ENCODE results near the gene HHAT. TPM values are rescaled to one million over a fixed set of nuclear protein-coding genes. Genes with fewer than 3 reads are reported as not detected.

Gene HHAT
- polyA plus RNA-seq, 3 donors from 2014 or later: 0.38 to 1.4 TPM; not detected in 1

GRCh38 chr1:210697185-210697584 is 368.5 kb downstream of the HHAT start:
- DNase-seq: no peak
- Mint-ChIP-seq H3K4me1 (peaks cover 16 to 27% of the 10 kb centered on the region in 2 donors), H3K9me3 (peaks cover 0 to 1% (median 0%) of the 10 kb centered on the region in 6 donors), H3K4me3 (no peak overlapping the region), H3K27ac (no peak overlapping the region), H3K27me3 (ENCODE audit: low read depth in 3 of 3) (peaks cover 4 to 8% (median 4%) of the 10 kb centered on the region in 3 donors), H3K36me3 (no peaks in the 10 kb centered on the region)

- Mint-ChIP-seq H3K27me3 (ENCODE audit: low read depth in 3 of 3) (peaks cover 4 to 6% (median 4%) of the 10 kb centered on the region in 3 donors), H3K9me3 (peaks cover 0 to 1% (median 0%) of the 10 kb centered on the region in 6 donors), H3K36me3 (no peaks in the 10 kb centered on the region), H3K27ac (no peak overlapping the region), H3K4me3 (no peak overlapping the region), H3K4me1 (peaks cover 4 to 12% of the 10 kb centered on the region in 2 donors)
- no peak for DNase-seq
Observed at GRCh38 chr1:210698661-210699060, 370.0 kb downstream of the HHAT start.

- peaks cover 4 to 9% of the 10 kb centered on the region in 2 donors for H3K4me1 Mint-ChIP-seq
- H3K36me3 Mint-ChIP-seq: no peaks in the 10 kb centered on the region
Observed at GRCh38 chr1:210700083-210700482, 371.4 kb downstream of the HHAT start.

GRCh38 chr1:210700511-210700910 is 371.8 kb downstream of the HHAT start:
- Mint-ChIP-seq H3K27ac (no peak overlapping the region), H3K4me3 (no peak overlapping the region), H3K9me3 (peaks cover 0 to 1% (median 0%) of the 10 kb centered on the region in 6 donors), H3K27me3 (ENCODE audit: low read depth in 3 of 3) (peaks cover 0 to 8% (median 4%) of the 10 kb centered on the region in 3 donors), H3K36me3 (no peaks in the 10 kb centered on the region), H3K4me1 (peaks cover 4 to 9% of the 10 kb centered on the region in 2 donors)
- DNase-seq: no peak

More at GRCh38 chr1:210700083-210700482, 371.4 kb downstream of the HHAT start:
- Mint-ChIP-seq H3K9me3 (peaks cover 0 to 1% (median 0%) of the 10 kb centered on the region in 6 donors), H3K4me3 (no peak overlapping the region), H3K27me3 (ENCODE audit: low read depth in 3 of 3) (peaks cover 0 to 8% (median 4%) of the 10 kb centered on the region in 3 donors), H3K27ac (no peak overlapping the region)
- no peak for DNase-seq

GRCh38 chr1:210702506-210702905 is 373.8 kb downstream of the HHAT start:
- no peaks in the 10 kb centered on the region for H3K4me1 Mint-ChIP-seq
- no peaks in the 10 kb centered on the region for H3K36me3 Mint-ChIP-seq
- no peak overlapping the region for H3K27ac Mint-ChIP-seq
- no peak overlapping the region for H3K4me3 Mint-ChIP-seq
- H3K9me3 Mint-ChIP-seq: peaks cover 0 to 1% (median 0%) of the 10 kb centered on the region in 6 donors
- H3K27me3 Mint-ChIP-seq (ENCODE audit: low read depth in 3 of 3): peaks cover 0 to 15% (median 4%) of the 10 kb centered on the region in 3 donors
- DNase-seq: no peak

- Mint-ChIP-seq H3K9me3 (peaks cover 0 to 1% (median 0%) of the 10 kb centered on the region in 6 donors), H3K36me3 (no peaks in the 10 kb centered on the region), H3K4me3 (no peak overlapping the region), H3K4me1 (no peaks in the 10 kb centered on the region), H3K27me3 (ENCODE audit: low read depth in 3 of 3) (peaks cover 0 to 15% (median 2%) of the 10 kb centered on the region in 3 donors), H3K27ac (no peak overlapping the region)
- DNase-seq: no peak
Observed at GRCh38 chr1:210703593-210703992, 374.9 kb downstream of the HHAT start.

- Mint-ChIP-seq H3K27ac (no peak overlapping the region), H3K9me3 (peaks cover 0 to 1% (median 0%) of the 10 kb centered on the region in 6 donors), H3K36me3 (no peaks in the 10 kb centered on the region), H3K27me3 (ENCODE audit: low read depth in 3 of 3) (peaks cover 0 to 13% (median 2%) of the 10 kb centered on the region in 3 donors), H3K4me3 (no peak overlapping the region), H3K4me1 (no peaks in the 10 kb centered on the region)
- no peak for DNase-seq
Observed at GRCh38 chr1:210705086-210705485, 376.4 kb downstream of the HHAT start.

- Mint-ChIP-seq H3K36me3 (no peaks in the 10 kb centered on the region), H3K27me3 (ENCODE audit: low read depth in 3 of 3) (peaks cover 0 to 11% (median 2%) of the 10 kb centered on the region in 3 donors), H3K4me1 (no peaks in the 10 kb centered on the region), H3K27ac (no peak overlapping the region), H3K4me3 (no peak overlapping the region), H3K9me3 (peaks cover 0 to 1% (median 0%) of the 10 kb centered on the region in 6 donors)
- DNase-seq: no peak
Observed at GRCh38 chr1:210706246-210706645, 377.5 kb downstream of the HHAT start.

GRCh38 chr1:210707300-210708240 is 378.9 kb downstream of the HHAT start:
- Mint-ChIP-seq H3K9me3 (no peaks in the 10 kb centered on the region), H3K36me3 (no peaks in the 10 kb centered on the region), H3K4me3 (no peak overlapping the region)

GRCh38 chr1:210709701-210710100 is 381.0 kb downstream of the HHAT start:
- DNase-seq: no peak
- Mint-ChIP-seq H3K27me3 (ENCODE audit: low read depth in 3 of 3) (peaks cover 0 to 7% (median 3%) of the 10 kb centered on the region in 3 donors), H3K4me1 (no peaks in the 10 kb centered on the region), H3K27ac (no peak overlapping the region), H3K4me3 (no peak overlapping the region), H3K36me3 (no peaks in the 10 kb centered on the region), H3K9me3 (no peaks in the 10 kb centered on the region)

More at GRCh38 chr1:210707300-210708240, 378.9 kb downstream of the HHAT start:
- H3K4me1 Mint-ChIP-seq: no peaks in the 10 kb centered on the region
- DNase-seq: no peak
- no peak overlapping the region for H3K27ac Mint-ChIP-seq
- peaks cover 0 to 9% (median 2%) of the 10 kb centered on the region in 3 donors for H3K27me3 Mint-ChIP-seq (ENCODE audit: low read depth in 3 of 3)

- peaks cover 0 to 3% (median 2%) of the 10 kb centered on the region in 3 donors for H3K27me3 Mint-ChIP-seq (ENCODE audit: low read depth in 3 of 3)
- no peak for DNase-seq
- no peaks in the 10 kb centered on the region for H3K36me3 Mint-ChIP-seq
- H3K27ac Mint-ChIP-seq: no peak overlapping the region
- no peaks in the 10 kb centered on the region for H3K9me3 Mint-ChIP-seq
- no peak overlapping the region for H3K4me3 Mint-ChIP-seq
- H3K4me1 Mint-ChIP-seq: no peaks in the 10 kb centered on the region
Observed at GRCh38 chr1:210711825-210712612, 383.3 kb downstream of the HHAT start.

GRCh38 chr1:210715072-210715471 is 386.4 kb downstream of the HHAT start:
- DNase-seq: no peak
- Mint-ChIP-seq H3K27me3 (ENCODE audit: low read depth in 3 of 3) (peaks cover 0 to 3% (median 0%) of the 10 kb centered on the region in 3 donors), H3K4me3 (no peak overlapping the region), H3K36me3 (no peaks in the 10 kb centered on the region), H3K4me1 (no peaks in the 10 kb centered on the region), H3K27ac (no peak overlapping the region), H3K9me3 (no peaks in the 10 kb centered on the region)

- Mint-ChIP-seq H3K36me3 (no peaks in the 10 kb centered on the region), H3K4me1 (no peaks in the 10 kb centered on the region), H3K4me3 (no peak overlapping the region), H3K27me3 (ENCODE audit: low read depth in 3 of 3) (no peaks in the 10 kb centered on the region), H3K27ac (no peak overlapping the region), H3K9me3 (peaks cover 0 to 2% (median 0%) of the 10 kb centered on the region in 6 donors)
- DNase-seq: no peak
Observed at GRCh38 chr1:210722410-210723081, 393.8 kb downstream of the HHAT start.

Measured in immature natural killer cell (primary cell).